ENCODE data around the gene CHCHD6. TPM values are rescaled to one million over a fixed set of nuclear protein-coding genes. Genes with fewer than 3 reads are reported as not detected.

Gene CHCHD6
- total and polyA plus RNA-seq, 2 donors (not counting 3 experiments of a cell fraction or from before 2014, with no cell fraction given): 8.4 to 10.1 TPM

DNA sequence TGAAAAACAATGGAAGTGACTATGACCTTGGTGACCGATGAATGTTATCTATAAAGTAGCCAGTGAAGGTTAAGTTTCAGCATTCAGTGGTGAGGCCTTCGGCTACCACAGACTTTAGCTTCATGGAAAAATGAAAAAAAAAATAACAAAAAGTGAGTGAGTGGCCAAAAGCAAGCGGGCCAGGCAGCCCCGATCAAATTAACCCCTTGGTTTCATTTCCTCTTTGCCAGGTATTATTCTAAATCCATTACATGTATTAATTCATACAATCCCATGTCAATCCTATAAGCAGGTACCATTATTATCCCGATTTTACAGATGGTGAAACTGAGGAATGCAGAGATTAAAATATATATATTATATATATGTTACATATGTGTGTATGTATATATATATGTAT is 21.0 kb upstream of the CHCHD6 start:
- H3K4me1 ChIP-seq (ENCODE audit: control insufficient read depth, extremely low read depth, insufficient read depth, low read length): no peaks in the 10 kb centered on the region
- CTCF ChIA-PET: interaction anchor here (1.3 to 7.2 kb wide), 4 partner anchors 772 to 865 kb away, joined by 3 to 92 read pairs (median 6); no protein-coding TSS in a partner anchor

More for the DNA sequence above, 21.0 kb upstream of the CHCHD6 start:
- Histone ChIP-seq H3K27ac (ENCODE audit: insufficient read depth, low read depth, low read length) (no peak overlapping the region), H3K36me3 (ENCODE audit: control insufficient read depth in 2 of 2, extremely low read depth in 1 of 2, insufficient read depth in 2 of 2, low read length in 2 of 2) (no peaks in the 10 kb centered on the region), H3K27me3 (ENCODE audit: control insufficient read depth in 2 of 2, insufficient read depth in 2 of 2, low read length in 2 of 2) (peaks cover 5 to 6% of the 10 kb centered on the region in 2 experiments), H4K20me1 (replicated peaks; ENCODE audit: control insufficient read depth, extremely low read depth, insufficient read depth, low read length) (no peaks in the 10 kb centered on the region), H3K79me2 (ENCODE audit: control insufficient read depth, insufficient read depth, low read length) (no peaks in the 10 kb centered on the region), H2AFZ (ENCODE audit: low read depth, low read length) (no peak overlapping the region), H3K9me1 (replicated peaks; ENCODE audit: control insufficient read depth, extremely low read depth, insufficient read depth, low read length) (no peaks in the 10 kb centered on the region), H3K4me3 (replicated peaks in 1 of 3; ENCODE audit: insufficient read depth in 1 of 3, low read depth in 1 of 3, low read length in 3 of 3) (no peak overlapping the region), H3K4me2 (ENCODE audit: insufficient read depth, low read length) (no peak overlapping the region), H3K9ac (replicated peaks; ENCODE audit: extremely low read depth, insufficient read depth, low read length) (no peak overlapping the region), H3K9me3 (replicated peaks; ENCODE audit: control insufficient read depth, insufficient read depth, low read length) (no peaks in the 10 kb centered on the region)
- FAIRE-seq (no peak), DNase-seq (ENCODE audit: low read depth, low spot score) (no peak)
- dilution Hi-C loops (cut with MboI; ENCODE audit: extremely low pct_ligation_motif_present, low sequenced_read_pairs): no loop called here
- intact Hi-C loops (cut with micrococcal nuclease): no loop called here
- no TSS peak for BruUV-seq (replicated peaks)
- POLR2A ChIA-PET: no interaction called here
- TF ChIP-seq MYC (IDR thresholded peaks at IDR 0.05; ENCODE audit: low read depth, low read length) (no peak), EZH2 (IDR thresholded peaks at IDR 0.05; ENCODE audit: borderline replicate concordance, low read depth, low read length, severe bottlenecking) (no peak), GATA2 (IDR thresholded peaks at IDR 0.05; ENCODE audit: insufficient read depth, insufficient read length, low read depth, low read length) (no peak), FOS (IDR thresholded peaks at IDR 0.05; ENCODE audit: borderline replicate concordance, insufficient read depth, low read length) (no peak), JUN (IDR thresholded peaks at IDR 0.05; ENCODE audit: borderline replicate concordance, insufficient read depth, insufficient read length, low read depth) (no peak), POLR2AphosphoS5 (IDR thresholded peaks at IDR 0.05; ENCODE audit: insufficient read depth, low read depth, low read length) (no peak), POLR2A (IDR thresholded peaks at IDR 0.05; ENCODE audit: low read depth, low read length) (no peak)
- TF ChIP-seq, protein P1, sequence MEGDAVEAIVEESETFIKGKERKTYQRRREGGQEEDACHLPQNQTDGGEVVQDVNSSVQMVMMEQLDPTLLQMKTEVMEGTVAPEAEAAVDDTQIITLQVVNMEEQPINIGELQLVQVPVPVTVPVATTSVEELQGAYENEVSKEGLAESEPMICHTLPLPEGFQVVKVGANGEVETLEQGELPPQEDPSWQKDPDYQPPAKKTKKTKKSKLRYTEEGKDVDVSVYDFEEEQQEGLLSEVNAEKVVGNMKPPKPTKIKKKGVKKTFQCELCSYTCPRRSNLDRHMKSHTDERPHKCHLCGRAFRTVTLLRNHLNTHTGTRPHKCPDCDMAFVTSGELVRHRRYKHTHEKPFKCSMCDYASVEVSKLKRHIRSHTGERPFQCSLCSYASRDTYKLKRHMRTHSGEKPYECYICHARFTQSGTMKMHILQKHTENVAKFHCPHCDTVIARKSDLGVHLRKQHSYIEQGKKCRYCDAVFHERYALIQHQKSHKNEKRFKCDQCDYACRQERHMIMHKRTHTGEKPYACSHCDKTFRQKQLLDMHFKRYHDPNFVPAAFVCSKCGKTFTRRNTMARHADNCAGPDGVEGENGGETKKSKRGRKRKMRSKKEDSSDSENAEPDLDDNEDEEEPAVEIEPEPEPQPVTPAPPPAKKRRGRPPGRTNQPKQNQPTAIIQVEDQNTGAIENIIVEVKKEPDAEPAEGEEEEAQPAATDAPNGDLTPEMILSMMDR (IDR thresholded peaks at IDR 0.05; ENCODE audit: extremely low read depth in 1 of 2, insufficient read depth in 1 of 2, low read depth in 1 of 2, low read length in 2 of 2): no peak
- TF ChIP-seq, protein P2, sequence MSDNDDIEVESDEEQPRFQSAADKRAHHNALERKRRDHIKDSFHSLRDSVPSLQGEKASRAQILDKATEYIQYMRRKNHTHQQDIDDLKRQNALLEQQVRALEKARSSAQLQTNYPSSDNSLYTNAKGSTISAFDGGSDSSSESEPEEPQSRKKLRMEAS (IDR thresholded peaks at IDR 0.05; ENCODE audit: insufficient read depth, insufficient read length): no peak

Measured in endothelial cell of umbilical vein (primary cell).